ENCODE measurements around the gene GTF2H4. TPM values are rescaled to one million over a fixed set of nuclear protein-coding genes. Genes with fewer than 3 reads are reported as not detected.

GTF2H4 gene
- total and polyA plus RNA-seq, 2 of the 8 experiments (the other 6 are each of a cell fraction or from before 2014, with no cell fraction given), result 42.3 to 53.4 TPM

DNA sequence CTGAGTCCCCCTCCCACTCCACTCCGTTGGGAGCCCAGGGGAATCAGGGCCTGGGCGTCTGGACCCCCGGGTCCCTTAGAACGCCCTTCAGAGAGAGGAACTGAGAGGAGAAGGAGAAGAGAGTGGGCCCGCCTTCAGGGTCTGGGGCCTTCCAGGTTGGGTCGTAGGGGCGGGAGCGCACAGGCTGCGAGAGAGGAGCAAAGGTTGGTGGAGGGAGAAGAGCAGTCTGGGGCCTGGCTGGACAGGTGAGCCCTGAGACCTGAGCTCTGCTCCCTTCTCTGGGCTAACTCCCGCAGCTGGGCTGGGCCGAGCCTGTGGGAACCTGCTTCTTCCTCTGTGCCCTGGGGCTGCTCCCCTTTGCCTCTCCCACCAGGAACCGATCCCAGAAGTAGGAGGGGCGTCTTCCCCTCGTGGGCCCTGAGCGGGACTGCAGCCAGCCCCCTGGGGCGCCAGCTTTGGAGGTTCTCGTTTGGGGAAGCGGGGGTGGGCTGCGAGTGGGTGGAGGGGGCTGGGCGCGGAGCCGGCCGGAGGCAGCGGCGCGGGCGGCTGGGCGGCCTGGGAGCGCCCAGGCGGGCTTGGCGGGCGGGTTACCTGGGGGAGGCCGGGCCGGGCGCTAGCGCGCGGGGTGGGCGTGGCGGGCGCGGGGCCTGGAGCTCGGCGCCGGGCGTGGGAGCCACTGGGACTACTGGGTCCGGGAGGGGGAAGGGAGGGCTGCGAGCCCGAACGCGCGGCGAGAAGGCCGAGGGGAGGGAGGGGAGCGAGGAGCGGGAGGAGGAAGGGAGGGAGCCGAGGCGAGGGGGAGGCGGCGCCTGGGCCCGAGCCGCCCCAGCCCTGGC is 24.1 kb upstream of the GTF2H4 start, which contains the start of gene DDR1 (continued):
- TF ChIP-seq RBBP5 (IDR thresholded peaks at IDR 0.05; ENCODE audit: borderline replicate concordance, low read depth, low read length) (no peak), SIN3A (conservative IDR thresholded peaks at IDR 0.05 in 1 of 2, IDR thresholded peaks at IDR 0.05 in 1 of 2; ENCODE audit: low read depth in 1 of 2, low read length in 2 of 2) (peak in 1 of 2 experiments; percentile 17; a peak in 1 of 4 replicates), POLR2AphosphoS5 (IDR thresholded peaks at IDR 0.05; ENCODE audit: low read depth, low read length) (0 out of 2 replicates have a peak, but pooled peaks have one; percentile 33), HDAC2 (IDR thresholded peaks at IDR 0.05; ENCODE audit: borderline replicate concordance in 1 of 2, low read depth in 2 of 2, low read length in 2 of 2) (0 out of 4 replicates have a peak, but pooled peaks of 1 of the 2 experiments have one; percentile 30), HDAC6 (IDR thresholded peaks at IDR 0.05; ENCODE audit: low read depth, low read length) (no peak), USF2 (IDR thresholded peaks at IDR 0.05; ENCODE audit: low read length) (no peak), TBP (IDR thresholded peaks at IDR 0.05; ENCODE audit: low read depth, low read length) (no peak), CTBP2 (IDR thresholded peaks at IDR 0.05; ENCODE audit: borderline replicate concordance, insufficient read depth, insufficient read length, low read length) (peak; percentile 15), PHF8 (conservative IDR thresholded peaks at IDR 0.05; ENCODE audit: low read depth, low read length) (0 out of 2 replicates have a peak, but pooled peaks have one; percentile 12)

All from H1 (cell line).